ENCODE results near the gene GUCY2F. TPM values are rescaled to one million over a fixed set of nuclear protein-coding genes. Genes with fewer than 3 reads are reported as not detected.

GUCY2F gene
- total RNA-seq, 1 donor from 2014 or later = 0.39 TPM

DNA sequence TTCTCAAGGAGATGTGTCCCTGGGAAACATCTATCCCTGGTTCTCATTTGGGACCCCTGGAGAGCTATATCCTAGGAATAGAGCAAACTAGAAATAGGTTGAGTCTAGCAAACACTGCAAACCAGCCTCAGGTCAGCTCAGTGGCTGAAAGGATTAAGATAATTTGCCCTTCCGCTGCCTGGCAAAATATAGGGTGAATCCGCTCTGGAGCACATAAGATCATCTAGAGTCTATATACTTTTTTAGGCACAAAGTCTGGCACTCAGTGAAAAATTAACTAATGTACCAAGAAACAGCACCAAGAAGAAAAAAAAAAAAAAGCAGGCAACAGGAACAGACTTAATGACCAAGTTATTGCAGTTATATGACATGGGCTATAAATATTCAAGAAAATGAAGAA, 7.3 kb upstream of the GUCY2F start:
- no peaks in the 10 kb centered on the region for H3K36me3 Mint-ChIP-seq
- peaks cover 6% of the 10 kb centered on the region for H3K27me3 Mint-ChIP-seq
- no peak overlapping the region for H3K27ac Mint-ChIP-seq
- DNase-seq (ENCODE audit: extremely low spot score, unreplicated experiment) = no peak
- H3K4me1 Mint-ChIP-seq (ENCODE audit: unreplicated experiment) = no peaks in the 10 kb centered on the region
- no peak overlapping the region for H3K4me3 Mint-ChIP-seq
- TF ChIP-seq, protein P1, sequence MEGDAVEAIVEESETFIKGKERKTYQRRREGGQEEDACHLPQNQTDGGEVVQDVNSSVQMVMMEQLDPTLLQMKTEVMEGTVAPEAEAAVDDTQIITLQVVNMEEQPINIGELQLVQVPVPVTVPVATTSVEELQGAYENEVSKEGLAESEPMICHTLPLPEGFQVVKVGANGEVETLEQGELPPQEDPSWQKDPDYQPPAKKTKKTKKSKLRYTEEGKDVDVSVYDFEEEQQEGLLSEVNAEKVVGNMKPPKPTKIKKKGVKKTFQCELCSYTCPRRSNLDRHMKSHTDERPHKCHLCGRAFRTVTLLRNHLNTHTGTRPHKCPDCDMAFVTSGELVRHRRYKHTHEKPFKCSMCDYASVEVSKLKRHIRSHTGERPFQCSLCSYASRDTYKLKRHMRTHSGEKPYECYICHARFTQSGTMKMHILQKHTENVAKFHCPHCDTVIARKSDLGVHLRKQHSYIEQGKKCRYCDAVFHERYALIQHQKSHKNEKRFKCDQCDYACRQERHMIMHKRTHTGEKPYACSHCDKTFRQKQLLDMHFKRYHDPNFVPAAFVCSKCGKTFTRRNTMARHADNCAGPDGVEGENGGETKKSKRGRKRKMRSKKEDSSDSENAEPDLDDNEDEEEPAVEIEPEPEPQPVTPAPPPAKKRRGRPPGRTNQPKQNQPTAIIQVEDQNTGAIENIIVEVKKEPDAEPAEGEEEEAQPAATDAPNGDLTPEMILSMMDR (conservative IDR thresholded peaks at IDR 0.05) = no peak
- H3K9me3 Mint-ChIP-seq = no peaks in the 10 kb centered on the region

DNA sequence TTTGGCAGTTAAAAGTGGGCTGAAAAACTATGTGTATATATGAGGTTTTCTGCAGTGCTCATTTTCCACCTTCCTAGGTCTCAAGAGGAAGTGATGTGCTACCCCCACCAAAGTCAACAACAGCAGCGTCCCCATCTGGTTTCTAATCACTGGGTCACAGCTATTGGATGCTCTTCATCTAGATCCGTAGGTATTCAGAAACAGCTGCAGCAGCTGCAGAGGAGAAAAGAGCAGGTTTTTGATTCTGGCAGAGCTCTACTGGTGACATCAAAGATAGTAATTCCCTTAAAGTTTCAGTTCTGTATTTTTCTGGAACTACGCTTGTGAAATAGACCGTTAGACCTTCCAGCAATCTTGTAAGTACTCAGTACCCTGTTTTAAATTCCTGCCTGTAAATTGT, 5.8 kb upstream of the GUCY2F start:
- H3K9me3 Mint-ChIP-seq = no peaks in the 10 kb centered on the region
- peaks cover 3% of the 10 kb centered on the region for H3K27me3 Mint-ChIP-seq
- H3K4me1 Mint-ChIP-seq (ENCODE audit: unreplicated experiment) = no peaks in the 10 kb centered on the region
- H3K27ac Mint-ChIP-seq = no peak overlapping the region
- H3K4me3 Mint-ChIP-seq = no peak overlapping the region
- TF ChIP-seq, protein P1 (conservative IDR thresholded peaks at IDR 0.05) = no peak
- no peak for DNase-seq (ENCODE audit: extremely low spot score, unreplicated experiment)
- H3K36me3 Mint-ChIP-seq = no peaks in the 10 kb centered on the region

- H3K27ac Mint-ChIP-seq = no peak overlapping the region
- no peaks in the 10 kb centered on the region for H3K36me3 Mint-ChIP-seq
- TF ChIP-seq, protein P1 (conservative IDR thresholded peaks at IDR 0.05) = peak; percentile 100
- DNase-seq (ENCODE audit: extremely low spot score, unreplicated experiment) = peak; percentile 70
- no peaks in the 10 kb centered on the region for H3K9me3 Mint-ChIP-seq
- no peak overlapping the region for H3K4me3 Mint-ChIP-seq
- H3K4me1 Mint-ChIP-seq (ENCODE audit: unreplicated experiment) = peaks cover 8% of the 10 kb centered on the region
- peaks cover 14% of the 10 kb centered on the region for H3K27me3 Mint-ChIP-seq
These were observed 3.8 kb upstream of the GUCY2F start for GRCh38 chrX:109485470-109486340.

- Mint-ChIP-seq H3K27ac (no peak overlapping the region), H3K27me3 (peaks cover 14% of the 10 kb centered on the region), H3K4me3 (no peak overlapping the region), H3K9me3 (no peaks in the 10 kb centered on the region), H3K4me1 (ENCODE audit: unreplicated experiment) (peaks cover 8% of the 10 kb centered on the region), H3K36me3 (no peaks in the 10 kb centered on the region)
- TF ChIP-seq, protein P1 (conservative IDR thresholded peaks at IDR 0.05) = no peak
- DNase-seq (ENCODE audit: extremely low spot score, unreplicated experiment) = no peak
These were observed 3.0 kb upstream of the GUCY2F start for GRCh38 chrX:109484886-109485285.

DNA sequence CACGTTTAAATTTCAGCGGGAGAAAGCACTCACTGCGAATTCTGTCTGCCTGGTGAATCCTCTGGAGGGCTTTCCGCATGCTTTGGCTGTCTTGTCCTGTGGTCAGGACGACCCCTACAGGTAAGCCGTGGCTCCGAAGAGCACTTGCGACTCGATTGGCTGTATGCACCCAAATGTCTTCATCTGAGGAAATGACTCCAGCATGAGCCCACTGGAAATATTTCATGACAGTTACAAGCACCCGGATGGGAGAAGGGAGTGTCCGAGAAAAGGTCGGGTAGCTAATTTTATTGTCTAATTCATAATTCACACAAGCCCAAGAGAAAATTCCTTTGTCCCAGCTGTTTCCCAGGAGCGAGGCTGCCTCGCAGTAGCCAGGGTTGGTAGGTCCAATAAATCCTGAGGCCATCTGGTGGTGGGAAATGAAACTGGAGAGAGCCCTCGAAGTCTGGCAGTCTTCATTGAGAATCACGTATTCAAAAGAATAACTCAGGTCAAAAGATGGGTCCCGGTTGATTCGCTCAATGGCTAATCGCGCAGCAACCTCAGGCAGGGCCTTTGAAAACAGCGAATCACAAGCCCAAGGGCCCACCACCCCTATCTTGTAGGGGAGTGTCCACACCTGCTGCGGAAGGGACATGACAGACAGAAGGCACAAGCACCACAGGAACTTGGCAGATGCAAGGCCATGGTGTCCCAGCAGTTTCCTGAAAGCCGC, 6.6 kb downstream of the GUCY2F start:
- Mint-ChIP-seq H3K9me3 (no peaks in the 10 kb centered on the region), H3K27ac (no peak overlapping the region), H3K4me1 (ENCODE audit: unreplicated experiment) (peaks cover 11% of the 10 kb centered on the region), H3K27me3 (peaks cover 2% of the 10 kb centered on the region), H3K4me3 (no peak overlapping the region), H3K36me3 (no peaks in the 10 kb centered on the region)
- TF ChIP-seq, protein P1 (conservative IDR thresholded peaks at IDR 0.05) = peak; percentile 83
- peak; percentile 70 for DNase-seq (ENCODE audit: extremely low spot score, unreplicated experiment)

All from type B pancreatic cell (in vitro differentiated cells).